HG03442 (cell line): ENCODE measurements around the gene CD226.
"Not testable (repeated sequence)": the region's sequence is repeated elsewhere in the genome, so short reads cannot be mapped to it uniquely, and the experiment has no call there.

Experiments
- ATAC-seq: cut with Tn5 transposase; IDR thresholded peaks from one replicate; pipeline ENCODE4 v1.9.1; 2021; ENCODE audit warnings: mild to moderate bottlenecking, moderate library complexity; ENCODE audit not compliant: unreplicated experiment

The CD226 gene

GRCh38 chr18:69956665-69957620, 9.3 kb upstream of the CD226 start:
- no peak for ATAC-seq

- no peak for ATAC-seq
Observed at GRCh38 chr18:69956057-69956456, 8.4 kb upstream of the CD226 start.

- ATAC-seq, result no peak
Observed at GRCh38 chr18:69954719-69955480, 7.2 kb upstream of the CD226 start.

- no peak for ATAC-seq
Observed at GRCh38 chr18:69953191-69953590, 5.5 kb upstream of the CD226 start.

GRCh38 chr18:69951182-69951581, 3.5 kb upstream of the CD226 start:
- ATAC-seq, result no peak

- ATAC-seq, result no peak
Observed at GRCh38 chr18:69949538-69949936, 1.9 kb upstream of the CD226 start.

- peak; percentile 81 for ATAC-seq
Observed at GRCh38 chr18:69948919-69949537, 1.4 kb upstream of the CD226 start.

- no peak for ATAC-seq
Observed at GRCh38 chr18:69948256-69948655, 583 bp upstream of the CD226 start.

GRCh38 chr18:69946608-69947155, 991 bp downstream of the CD226 start:
- ATAC-seq, result no peak

GRCh38 chr18:69945220-69946114, 2.2 kb downstream of the CD226 start:
- no peak for ATAC-seq

GRCh38 chr18:69944436-69944835, 3.2 kb downstream of the CD226 start:
- ATAC-seq, result no peak

- ATAC-seq, result no peak
Observed at GRCh38 chr18:69943021-69943420, 4.7 kb downstream of the CD226 start.

- no peak for ATAC-seq
Observed at GRCh38 chr18:69941183-69941582, 6.5 kb downstream of the CD226 start.

GRCh38 chr18:69939812-69940211, 7.9 kb downstream of the CD226 start:
- not testable (repeated sequence) for ATAC-seq

GRCh38 chr18:69936191-69936558, 11.5 kb downstream of the CD226 start:
- ATAC-seq, result no peak

GRCh38 chr18:69935319-69936190, 12.1 kb downstream of the CD226 start:
- peak; percentile 95 for ATAC-seq

GRCh38 chr18:69934601-69935265, 12.9 kb downstream of the CD226 start:
- no peak for ATAC-seq

GRCh38 chr18:69929041-69929774, 18.5 kb downstream of the CD226 start:
- no peak for ATAC-seq
